Peyer's patch (tissue), 4 donors: ENCODE results near the gene RUFY4.

ENCODE experiments used
- CTCF ChIP-seq, 6 experiments: fragments of 450-650 bp in 4 of 6; fragments of 200-600 bp in 2 of 6; sonication (generic) in 1 of 6; IDR thresholded peaks; one replicate each; pipeline ENCODE4 v1.5.1; 2017 to 2019; ENCODE audit warnings: antibody characterized with exemption in 6 of 6, mild to moderate bottlenecking in 3 of 6, moderate library complexity in 1 of 6
- POLR2A ChIP-seq, 2 donors: fragments of 450-650 bp; IDR thresholded peaks; one replicate each; pipeline ENCODE4 v1.5.1; 2017; ENCODE audit warnings: antibody characterized with exemption in 2 of 2, mild to moderate bottlenecking in 2 of 2, moderate library complexity in 2 of 2

GRCh38 chr2:218130822-218131221 is 61.8 kb downstream of the RUFY4 start:
- TF ChIP-seq CTCF (IDR thresholded peaks at IDR 0.05) (no peak), POLR2A (IDR thresholded peaks at IDR 0.05) (no peak)
